ENCODE measurements around the gene LMF2.

Gene LMF2, protein sequence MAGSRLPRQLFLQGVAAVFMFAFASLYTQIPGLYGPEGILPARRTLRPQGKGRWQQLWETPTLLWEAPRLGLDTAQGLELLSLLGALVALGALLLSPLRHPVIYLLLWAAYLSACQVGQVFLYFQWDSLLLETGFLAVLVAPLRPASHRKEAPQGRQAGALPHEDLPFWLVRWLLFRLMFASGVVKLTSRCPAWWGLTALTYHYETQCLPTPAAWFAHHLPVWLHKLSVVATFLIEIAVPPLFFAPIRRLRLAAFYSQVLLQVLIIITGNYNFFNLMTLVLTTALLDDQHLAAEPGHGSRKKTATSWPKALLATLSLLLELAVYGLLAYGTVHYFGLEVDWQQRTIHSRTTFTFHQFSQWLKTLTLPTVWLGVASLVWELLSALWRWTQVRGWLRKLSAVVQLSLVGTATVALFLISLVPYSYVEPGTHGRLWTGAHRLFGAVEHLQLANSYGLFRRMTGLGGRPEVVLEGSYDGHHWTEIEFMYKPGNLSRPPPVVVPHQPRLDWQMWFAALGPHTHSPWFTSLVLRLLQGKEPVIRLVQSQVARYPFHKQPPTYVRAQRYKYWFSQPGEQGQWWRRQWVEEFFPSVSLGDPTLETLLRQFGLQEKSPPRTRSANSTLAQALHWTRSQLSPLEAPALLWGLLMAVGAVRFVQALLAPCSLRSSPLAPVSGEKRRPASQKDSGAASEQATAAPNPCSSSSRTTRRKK

DNA sequence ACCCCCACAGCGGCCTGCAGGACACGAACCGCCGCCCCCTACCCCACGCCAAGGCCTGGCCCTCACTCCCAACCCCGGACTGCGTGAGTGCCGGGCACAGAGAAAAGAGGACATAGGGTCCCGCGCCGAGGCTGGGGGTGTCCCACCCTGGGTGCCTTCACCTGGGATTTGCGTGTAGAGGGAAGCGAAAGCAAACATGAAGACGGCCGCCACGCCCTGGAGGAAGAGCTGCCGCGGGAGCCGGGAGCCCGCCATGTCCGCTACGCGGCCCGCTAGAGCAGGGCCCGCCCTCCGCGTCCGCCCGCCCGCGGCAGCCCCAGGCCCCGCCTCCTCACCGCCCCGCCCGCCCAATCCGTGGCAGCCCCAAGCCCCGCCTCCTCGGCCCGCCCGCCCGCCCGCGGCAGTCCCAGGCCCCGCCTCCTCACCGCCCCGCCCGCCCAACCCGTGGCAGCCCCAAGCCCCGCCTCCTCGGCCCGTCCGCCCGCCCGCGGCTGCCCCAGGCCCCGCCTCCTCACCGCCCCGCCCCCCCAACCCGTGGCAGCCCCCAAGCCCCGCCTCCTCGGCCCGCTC, at the start of gene LMF2:
TSS of gene LMF2 (minus strand) at position 282 of the 570 bp plus-strand sequence. CDS start at position 255, 27 bp downstream.
- no peak for DNase-seq (ENCODE audit: low read depth, low spot score)
- H3K27ac ChIP-seq, result peak within 1 kb of the TSS; percentile 55

DNA sequence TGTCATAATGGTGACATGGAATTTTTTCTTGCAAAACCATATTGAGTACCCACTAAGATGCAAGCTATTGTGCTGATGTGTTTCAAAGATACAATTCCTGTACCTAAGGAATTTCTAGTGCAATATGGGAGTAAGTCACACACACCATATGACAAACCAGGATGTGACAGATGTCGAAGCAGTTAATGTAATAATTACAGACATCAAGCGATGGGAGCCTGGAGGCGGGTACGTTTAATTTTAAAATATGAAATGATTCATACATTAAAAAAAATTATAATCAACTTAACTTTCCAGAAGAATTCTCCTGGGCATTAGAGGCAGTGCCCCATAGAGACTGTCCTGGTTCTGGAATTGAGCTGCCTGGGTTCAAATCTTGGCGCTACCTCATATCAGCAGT, 49.2 kb upstream of the LMF2 start:
- no peak overlapping the region for H3K27ac ChIP-seq
- DNase-seq (ENCODE audit: low read depth, low spot score), result no peak

DNA sequence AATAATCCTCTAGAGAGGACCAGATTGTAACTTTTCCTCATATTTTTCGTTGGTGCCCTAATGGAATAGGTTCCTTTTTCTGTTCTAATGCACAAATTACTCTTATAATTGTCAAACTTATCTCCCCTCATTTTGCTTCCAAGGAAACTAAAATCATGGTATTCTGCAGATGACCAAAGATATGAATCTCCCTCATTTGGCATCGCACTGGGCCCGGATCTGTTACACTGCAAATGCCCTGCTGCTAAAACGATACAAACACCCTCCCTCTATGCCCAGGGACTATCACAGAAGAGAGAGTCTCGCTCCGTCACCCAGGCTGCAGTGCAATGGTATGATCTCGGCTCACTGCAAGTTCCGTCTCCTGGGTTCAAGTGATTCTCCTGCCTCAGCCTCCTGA, 45.8 kb upstream of the LMF2 start:
- no peak for DNase-seq (ENCODE audit: low read depth, low spot score)

GRCh38 chr22:50551160-50551752, 43.8 kb upstream of the LMF2 start:
- DNase-seq (ENCODE audit: low read depth, low spot score), result no peak

More for the DNA sequence above, 45.8 kb upstream of the LMF2 start:
- H3K27ac ChIP-seq, result no peak overlapping the region

DNA sequence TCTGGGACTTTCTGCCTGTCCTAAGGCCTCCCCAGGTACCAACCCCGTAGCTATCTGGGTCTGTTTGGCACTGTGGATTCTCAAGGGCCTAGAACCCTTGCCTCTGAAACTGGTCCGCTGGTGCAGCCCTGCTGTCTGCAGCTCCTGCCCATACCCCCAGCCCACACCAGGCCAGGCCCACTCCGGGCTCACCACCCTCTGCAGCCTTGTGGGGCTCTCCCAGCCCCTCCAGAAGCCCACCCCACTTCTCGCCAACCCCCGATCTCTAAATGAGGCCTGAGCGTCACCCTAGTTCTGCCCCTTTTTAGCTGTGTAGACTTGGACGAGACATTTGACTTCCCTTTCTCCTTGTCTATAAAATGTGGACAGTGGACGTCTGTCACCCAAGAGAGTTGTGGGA, 42.9 kb upstream of the LMF2 start:
- H3K27ac ChIP-seq, result no peak overlapping the region
- no peak for DNase-seq (ENCODE audit: low read depth, low spot score)

More at GRCh38 chr22:50551160-50551752, 43.8 kb upstream of the LMF2 start:
- no peak overlapping the region for H3K27ac ChIP-seq

GRCh38 chr22:50548921-50549790, 41.7 kb upstream of the LMF2 start:
- no peak overlapping the region for H3K27ac ChIP-seq
- no peak for DNase-seq (ENCODE audit: low read depth, low spot score)

- no peak overlapping the region for H3K27ac ChIP-seq
- DNase-seq (ENCODE audit: low read depth, low spot score), result no peak
These were observed 40.8 kb upstream of the LMF2 start for GRCh38 chr22:50548040-50548920.

GRCh38 chr22:50547263-50547985, 39.9 kb upstream of the LMF2 start:
- no peak for DNase-seq (ENCODE audit: low read depth, low spot score)
- H3K27ac ChIP-seq, result no peak overlapping the region

DNA sequence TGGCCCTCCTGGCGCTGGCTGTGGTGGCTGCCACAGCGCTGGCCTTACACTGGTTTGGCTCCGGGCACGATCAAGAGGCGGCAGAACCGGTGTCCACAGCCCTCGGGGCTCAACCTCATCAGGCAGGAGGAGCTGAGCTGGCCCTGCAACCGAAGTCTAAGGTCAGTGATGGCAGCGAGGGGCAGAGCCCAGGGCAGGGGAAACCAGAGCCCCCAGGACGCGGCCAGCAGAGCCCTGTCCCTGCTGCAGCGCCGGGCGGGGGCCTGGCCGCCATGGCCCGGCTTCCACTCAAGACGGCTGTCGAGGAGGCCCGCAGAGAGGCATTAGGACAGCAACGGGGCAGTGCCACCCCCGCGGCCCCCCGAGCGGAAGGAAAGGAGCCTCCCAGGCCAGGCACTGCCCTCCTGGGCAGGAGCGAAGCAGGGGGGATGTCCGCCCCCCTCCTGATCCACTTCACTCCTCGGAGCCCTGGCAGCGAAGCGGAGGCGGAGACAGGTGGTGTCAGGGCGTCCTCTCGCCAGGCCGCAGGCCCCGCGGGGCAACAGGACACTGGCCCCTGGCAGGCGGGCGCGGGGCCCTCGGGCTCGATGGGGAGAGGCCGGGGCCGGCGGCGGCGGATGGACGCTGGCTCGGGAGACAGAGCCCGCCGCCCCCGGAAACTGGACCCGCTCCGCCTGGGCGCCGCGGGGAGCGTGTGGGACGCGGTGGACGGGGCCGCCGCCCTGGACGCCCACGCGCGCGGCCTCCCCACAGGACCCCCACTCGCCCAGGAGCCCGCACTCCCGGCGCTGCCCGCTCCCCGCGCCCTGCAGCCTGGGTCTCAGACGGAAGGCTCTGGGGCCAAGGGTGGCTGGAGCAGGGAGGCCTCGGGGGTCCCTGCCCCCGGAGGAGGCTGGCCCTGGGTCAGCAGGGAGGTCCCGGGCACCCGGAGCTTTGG, 39.1 kb upstream of the LMF2 start:
- H3K27ac ChIP-seq, result no peak overlapping the region
- no peak for DNase-seq (ENCODE audit: low read depth, low spot score)

DNA sequence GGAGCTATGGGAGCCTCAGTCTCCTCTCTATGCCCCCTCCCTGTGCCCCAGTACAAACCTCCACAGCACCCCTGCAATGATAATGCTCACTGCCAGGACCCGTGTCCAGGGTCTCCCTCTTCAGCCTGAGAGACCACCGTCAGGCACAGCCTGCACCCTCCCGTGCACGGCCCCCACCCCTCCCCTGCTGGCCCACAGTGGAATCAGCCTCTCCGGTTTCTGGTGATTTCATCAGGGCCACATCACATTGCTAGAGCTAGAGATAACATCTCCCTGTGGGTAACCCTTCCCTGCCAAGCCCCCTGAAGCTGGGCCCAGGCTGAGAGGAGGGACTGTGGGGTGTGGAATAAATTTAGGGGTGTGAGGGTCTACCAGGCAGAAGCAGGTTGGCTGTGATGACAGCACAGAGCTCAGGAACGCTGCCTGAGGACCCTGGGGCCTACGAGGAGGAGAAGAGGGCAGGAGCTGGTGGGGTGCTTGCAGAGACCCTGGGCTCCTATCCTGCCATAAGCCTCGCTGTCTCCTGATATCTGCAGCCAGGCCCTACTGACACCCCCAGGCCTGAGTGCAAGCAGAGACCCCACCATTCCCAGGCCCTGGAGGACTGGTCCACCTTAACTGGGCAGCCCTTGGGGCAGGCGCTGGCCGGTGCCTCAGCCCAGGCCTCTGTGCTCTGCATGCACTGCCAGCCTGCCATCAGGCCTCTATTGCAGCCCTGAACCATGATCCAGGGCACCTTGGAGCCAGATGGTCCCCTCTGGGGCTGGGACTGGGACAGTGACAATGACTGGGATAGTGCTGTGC, 38.2 kb upstream of the LMF2 start, which contains the start of gene KLHDC7B:
TSS of gene KLHDC7B (plus strand) at position 378 of the 804 bp plus-strand sequence. CDS start at position 723, 345 bp downstream.
- H3K27ac ChIP-seq, result peak within 1 kb of the TSS; percentile 78
- no peak for DNase-seq (ENCODE audit: low read depth, low spot score)

- no peak for DNase-seq (ENCODE audit: low read depth, low spot score)
- peak overlapping the region; percentile 78 for H3K27ac ChIP-seq
These were observed 37.3 kb upstream of the LMF2 start for GRCh38 chr22:50544746-50545253.

DNA sequence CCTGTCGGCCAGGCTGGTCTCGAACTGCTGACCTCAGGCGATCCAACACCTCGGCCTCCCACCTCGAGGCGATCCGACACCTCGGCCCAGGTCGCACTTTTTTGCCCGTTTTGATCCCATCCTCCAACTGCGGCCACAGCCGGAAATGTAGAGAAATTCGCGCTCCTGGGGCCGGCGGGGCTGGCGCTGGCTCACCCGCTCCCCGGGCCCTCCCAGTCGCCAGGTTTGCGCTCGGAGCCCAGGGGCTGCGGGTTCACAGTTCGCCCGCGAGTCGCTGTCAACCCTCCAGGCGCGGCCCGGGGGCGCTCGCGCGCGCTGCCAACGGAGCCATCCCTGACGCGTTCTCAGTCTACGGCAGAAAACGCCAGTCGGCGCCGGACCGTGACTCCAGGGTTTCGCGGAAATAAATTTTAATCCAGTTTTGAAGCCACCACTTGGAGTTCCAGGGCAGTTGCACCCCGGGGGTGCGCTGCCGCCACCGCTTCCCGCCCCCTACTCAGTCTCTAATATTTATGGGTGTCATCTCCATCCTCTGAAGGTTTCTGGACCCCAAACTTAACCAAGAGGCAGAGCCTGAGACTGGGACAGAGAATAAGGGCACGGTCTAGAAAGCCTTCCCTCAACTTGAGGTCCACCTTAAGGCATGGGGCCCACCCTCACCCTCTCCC, 36.7 kb upstream of the LMF2 start:
- peak overlapping the region; percentile 78 for H3K27ac ChIP-seq
- no peak for DNase-seq (ENCODE audit: low read depth, low spot score)

GRCh38 chr22:50542416-50542927, 35.0 kb upstream of the LMF2 start:
- no peak for DNase-seq (ENCODE audit: low read depth, low spot score)
- peak overlapping the region; percentile 98 for H3K27ac ChIP-seq

GRCh38 chr22:50541667-50542026, 34.1 kb upstream of the LMF2 start:
- H3K27ac ChIP-seq, result peak overlapping the region; percentile 98
- DNase-seq (ENCODE audit: low read depth, low spot score), result peak; percentile 97

GRCh38 chr22:50540381-50540780, 32.9 kb upstream of the LMF2 start:
- no peak for DNase-seq (ENCODE audit: low read depth, low spot score)
- H3K27ac ChIP-seq, result peak overlapping the region; percentile 98

Data from epithelial cell of prostate (primary cell).